Epithelial cell of esophagus (primary cell): ENCODE measurements around the gene RALGPS1.

ENCODE experiments used
- DNase-seq: peaks from one replicate; pipeline ENCODE4 v3.0.0; 2010; ENCODE audit warnings: low read depth
- H3K4me3 ChIP-seq: 2 replicates; pipeline ENCODE4 v1.5.1; 2011; ENCODE audit warnings: mild to moderate bottlenecking, low read length, control low read depth
- CTCF ChIP-seq: IDR thresholded peaks from 2 replicates; pipeline ENCODE4 v1.5.1; 2011; ENCODE audit warnings: low read depth, mild to moderate bottlenecking, low read length, control low read depth, inconsistent platforms; ENCODE audit not compliant: insufficient read depth; ENCODE audit errors: missing control alignments

RALGPS1 gene

DNA sequence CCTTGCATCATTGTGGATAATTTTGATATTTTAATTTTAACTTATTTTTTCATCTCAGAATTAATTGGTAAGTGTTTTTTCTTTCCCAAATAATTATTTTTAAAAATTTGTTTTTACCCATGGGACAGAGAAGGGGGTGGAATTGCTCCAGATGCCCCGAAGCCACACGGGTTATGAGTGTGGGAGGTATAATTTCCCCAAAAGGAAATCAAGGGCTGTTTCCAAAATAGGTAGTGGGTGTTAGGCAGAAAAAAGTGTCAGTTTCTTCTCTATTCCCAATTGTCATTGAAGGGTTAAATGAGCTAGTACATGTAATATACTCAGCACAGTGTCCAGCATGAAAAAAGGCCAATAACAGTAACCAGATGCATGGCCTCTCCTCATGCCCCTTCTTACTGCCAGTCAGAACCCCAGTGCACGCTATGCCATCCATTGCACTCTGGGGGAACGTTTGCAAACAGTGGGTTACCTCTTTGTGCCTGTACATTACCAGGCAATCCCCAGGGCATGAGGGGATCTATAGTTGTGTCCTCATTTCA, 244.3 kb downstream of the RALGPS1 start:
- DNase-seq = no peak
- no peak overlapping the region for H3K4me3 ChIP-seq
- no peak for TF ChIP-seq CTCF

DNA sequence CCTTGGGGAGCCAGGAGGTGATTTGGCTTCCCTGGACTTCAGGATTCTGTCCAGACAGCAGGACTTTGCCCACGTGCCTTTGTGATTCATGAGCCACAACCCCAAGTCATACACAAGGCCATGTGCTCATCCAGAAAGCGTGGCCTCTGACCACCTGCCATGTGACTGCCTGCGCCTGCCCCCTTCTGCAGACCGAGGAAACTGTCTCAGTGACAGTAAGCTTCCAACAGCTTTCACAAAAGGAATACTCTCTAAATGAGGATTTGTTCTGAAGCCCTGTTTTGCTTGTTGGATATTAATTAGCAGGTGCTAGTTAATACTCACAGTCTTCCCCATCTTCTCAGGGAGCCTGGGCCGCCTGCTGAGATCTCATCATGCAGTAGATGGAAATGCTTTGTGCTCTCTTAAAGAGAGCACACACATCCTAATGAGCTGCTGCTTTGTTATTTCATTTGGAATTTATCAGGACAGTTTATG, 244.8 kb downstream of the RALGPS1 start:
- no peak for TF ChIP-seq CTCF
- peak; percentile 29 for DNase-seq

DNA sequence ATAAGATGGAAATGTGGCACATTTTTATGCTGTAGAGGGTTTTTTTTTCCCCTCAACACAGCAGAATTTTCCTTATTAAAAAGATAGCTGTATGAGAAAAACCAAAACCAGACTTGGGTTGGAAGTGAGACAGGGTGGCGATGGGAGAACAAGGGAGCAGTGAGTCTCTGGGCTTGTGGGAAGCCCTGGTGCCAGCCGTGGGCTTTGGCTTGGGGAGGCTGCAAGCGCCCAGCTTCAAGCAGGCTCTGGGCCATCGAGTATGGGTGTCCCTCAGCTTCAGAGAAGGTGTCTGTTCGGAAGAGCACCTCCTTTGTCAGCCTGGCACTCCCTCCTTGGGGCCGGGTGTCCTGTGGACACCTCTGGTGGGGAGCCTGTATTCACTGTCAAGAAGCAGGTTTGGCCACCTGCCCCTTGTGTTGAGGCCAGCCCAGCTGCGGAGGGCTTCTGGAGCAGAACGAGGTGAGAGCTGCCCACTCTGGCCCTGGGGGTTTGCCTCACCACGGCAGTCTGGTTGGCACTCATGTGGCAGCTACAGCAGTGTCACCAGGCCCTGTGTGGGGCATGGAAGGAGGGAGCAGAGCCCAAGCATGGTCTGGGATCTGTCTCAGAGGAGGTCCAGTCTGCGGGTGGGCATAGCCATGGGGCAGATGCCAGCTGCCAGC, 245.5 kb downstream of the RALGPS1 start:
- TF ChIP-seq CTCF = no peak
- no peak for DNase-seq
- H3K4me3 ChIP-seq = no peak overlapping the region

More for the DNA sequence above, 244.8 kb downstream of the RALGPS1 start:
- H3K4me3 ChIP-seq = no peak overlapping the region

DNA sequence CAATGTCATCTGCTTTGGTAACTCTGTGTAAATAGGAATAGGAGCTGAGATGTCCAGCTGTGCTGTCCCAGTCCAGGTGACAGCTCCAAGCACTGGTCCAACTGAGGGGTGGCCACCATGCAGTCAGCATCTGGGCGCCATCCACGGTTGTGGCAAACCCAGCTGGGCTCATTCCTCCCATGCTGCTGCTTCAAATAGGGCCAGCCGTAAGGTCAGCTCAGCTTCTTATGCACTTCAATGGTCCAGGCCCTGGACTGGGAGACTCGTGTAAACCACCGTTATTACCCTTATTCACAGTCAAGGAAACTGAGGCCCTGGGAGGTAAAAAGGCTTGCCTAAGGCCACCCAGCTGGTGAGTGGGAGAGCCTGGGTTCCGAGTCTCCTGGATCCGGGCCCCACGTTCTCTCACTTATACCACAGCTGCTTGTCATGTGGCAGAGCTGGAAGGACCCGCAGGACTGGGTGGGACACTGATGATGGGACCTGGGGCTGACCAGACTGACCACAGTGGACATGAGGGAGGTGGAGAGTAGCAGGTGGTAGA, 246.6 kb downstream of the RALGPS1 start:
- DNase-seq = no peak
- TF ChIP-seq CTCF = no peak
- H3K4me3 ChIP-seq = no peak overlapping the region

DNA sequence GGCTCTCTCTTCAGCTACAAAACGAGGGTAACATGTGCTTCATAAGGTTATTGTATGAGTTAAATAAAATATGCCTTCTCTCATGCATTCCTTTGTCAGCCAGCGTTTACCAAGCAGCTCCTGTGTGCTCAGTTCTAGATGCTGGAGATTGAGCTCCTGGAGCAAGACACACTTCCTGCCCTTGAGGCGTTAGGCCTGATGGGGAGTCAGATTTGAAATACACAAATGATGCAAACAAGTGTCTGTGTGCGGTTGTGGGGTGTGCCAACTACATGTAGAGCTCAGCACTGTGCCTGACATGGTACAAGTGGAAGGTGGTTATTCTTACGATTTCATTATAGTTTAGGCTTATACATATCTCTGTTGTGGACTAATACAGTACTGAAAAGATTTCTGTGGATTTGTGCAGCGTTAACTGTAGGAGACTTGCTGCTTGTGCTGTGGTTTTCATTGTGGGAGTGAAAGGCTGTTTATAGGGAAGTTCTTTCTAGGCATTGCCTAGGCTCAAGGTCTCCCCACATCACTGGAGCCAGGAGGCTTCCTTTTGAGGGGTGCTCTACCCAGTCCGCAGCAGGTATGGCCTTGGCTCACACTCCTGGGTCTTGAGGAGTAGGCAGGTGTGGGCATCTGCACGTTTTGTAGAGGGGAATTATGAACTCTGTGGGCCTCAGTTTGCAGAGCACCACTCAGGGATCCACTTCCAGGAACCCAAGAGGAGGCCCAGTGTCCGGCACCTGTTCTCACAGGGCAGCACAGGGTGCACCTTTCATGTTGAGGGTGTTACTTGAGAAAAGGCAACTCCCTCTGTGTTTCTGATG, 247.7 kb downstream of the RALGPS1 start:
- DNase-seq = peak; percentile 9
- TF ChIP-seq CTCF = no peak
- H3K4me3 ChIP-seq = no peak overlapping the region

GRCh38 chr9:127162864-127163365, 248.3 kb downstream of the RALGPS1 start:
- H3K4me3 ChIP-seq = no peak overlapping the region
- no peak for TF ChIP-seq CTCF
- no peak for DNase-seq
